Epidermal melanocyte (primary cell): Measurements from ENCODE around the gene MYT1.
"Not testable (repeated sequence)": the region's sequence is repeated elsewhere in the genome, so short reads cannot be mapped to it uniquely, and the experiment has no call there.

Source experiments
- DNase-seq: peaks from one replicate; pipeline ENCODE4 v3.0.0; 2011; ENCODE audit warnings: low spot score; ENCODE audit not compliant: insufficient read length

The MYT1 gene

DNA sequence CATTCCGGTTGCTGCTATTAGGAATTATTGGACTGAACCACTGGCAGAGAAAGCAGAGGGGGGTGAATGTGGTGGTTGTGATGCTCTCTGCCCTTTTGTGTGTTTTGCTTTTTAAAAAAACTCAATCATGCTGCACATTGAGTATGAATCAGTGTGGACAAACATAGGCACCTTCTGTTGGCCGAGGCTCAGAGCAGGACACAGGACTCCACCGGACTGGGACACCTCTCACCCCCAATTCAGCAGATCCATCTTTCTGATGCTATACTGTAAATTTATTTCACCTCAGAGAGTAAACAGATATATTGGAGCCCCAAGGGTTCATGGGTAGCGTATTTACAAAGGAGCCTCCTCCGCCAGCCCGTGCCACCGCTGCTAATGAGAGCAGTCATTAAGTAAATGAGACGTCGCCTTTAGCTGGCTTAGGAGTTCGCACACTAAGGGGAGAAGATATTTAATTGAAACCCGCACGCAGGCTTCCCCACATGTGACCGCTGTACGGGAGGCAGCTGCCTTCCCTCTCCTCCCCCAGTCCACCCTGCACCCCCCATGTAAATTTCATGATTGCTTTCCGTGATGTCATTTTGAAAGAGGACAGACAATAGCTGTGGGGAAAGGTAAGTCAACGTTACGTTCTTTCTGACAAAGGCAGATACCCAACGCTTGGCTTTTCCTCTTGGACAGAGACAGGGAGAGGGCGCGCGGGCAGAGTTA lies at the start of gene MYT1:
MYT1 (plus strand) TSS at position 330 of the 714 bp plus-strand sequence. CDS start 34,410 bp downstream, outside the sequence.
- no peak for DNase-seq

GRCh38 chr20:64115171-64115911 lies 48.9 kb upstream of the MYT1 start:
- DNase-seq: no peak

DNA sequence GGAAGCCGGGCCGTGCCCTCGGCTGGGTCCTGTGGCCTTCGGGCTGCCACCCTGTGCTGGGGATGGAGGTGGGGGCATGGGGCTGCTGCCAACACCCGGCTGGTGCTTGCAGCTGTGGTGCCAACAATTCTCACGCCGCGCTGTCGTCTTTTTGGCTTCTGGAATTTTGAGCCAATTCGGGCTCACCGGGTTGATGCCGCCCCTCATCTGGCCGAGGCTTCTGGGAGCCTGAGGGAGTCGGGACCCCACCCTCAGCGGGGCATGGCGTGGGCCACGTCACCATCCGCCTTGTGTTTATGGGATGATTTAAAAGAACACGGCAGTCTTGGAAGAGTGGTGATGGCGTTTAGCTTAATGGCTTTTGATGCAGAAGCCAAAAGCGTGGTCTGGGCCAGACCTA lies 48.2 kb upstream of the MYT1 start:
- no peak for DNase-seq

- DNase-seq: no peak
These were observed 47.5 kb upstream of the MYT1 start for GRCh38 chr20:64116541-64117431.

DNA sequence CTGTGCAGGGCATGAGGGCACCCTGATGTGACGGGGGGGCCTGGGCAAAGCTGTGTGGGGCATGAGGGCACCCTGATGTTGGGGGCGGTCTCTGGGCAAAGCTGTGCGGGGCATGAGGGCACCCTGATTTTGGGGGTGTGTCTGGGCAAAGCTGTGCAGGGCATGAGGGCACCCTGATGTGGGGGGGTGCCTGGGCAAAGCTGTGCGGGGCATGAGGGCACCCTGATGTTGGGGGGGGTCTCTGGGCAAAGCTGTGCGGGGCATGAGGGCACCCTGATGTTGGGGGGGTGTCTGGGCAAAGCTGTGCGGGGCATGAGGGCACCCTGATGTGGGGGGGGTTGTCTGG lies 46.8 kb upstream of the MYT1 start:
- DNase-seq: not testable (repeated sequence)

GRCh38 chr20:64119301-64119680 lies 45.0 kb upstream of the MYT1 start:
- no peak for DNase-seq

- no peak for DNase-seq
These were observed 44.4 kb upstream of the MYT1 start for GRCh38 chr20:64119681-64120341.

DNA sequence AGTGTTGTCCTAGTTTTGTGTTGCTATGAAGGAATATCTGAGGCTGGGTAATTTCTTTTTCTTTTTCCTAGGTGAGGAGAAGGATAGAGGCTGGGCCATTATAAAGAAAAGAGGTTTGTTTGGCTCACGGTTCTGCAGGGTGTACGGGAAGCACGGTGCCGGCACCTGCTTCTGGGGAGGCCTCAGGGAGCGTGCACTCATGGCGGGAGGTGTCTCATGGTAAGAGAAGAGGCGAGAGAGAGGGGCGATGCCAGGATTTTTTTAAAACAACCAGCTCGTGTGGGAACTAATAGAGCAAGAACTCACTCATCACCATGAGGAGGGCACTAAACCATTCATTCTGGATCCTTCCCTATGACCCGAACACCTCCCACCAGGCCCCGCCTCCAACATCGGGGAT lies 42.7 kb upstream of the MYT1 start:
- no peak for DNase-seq

DNA sequence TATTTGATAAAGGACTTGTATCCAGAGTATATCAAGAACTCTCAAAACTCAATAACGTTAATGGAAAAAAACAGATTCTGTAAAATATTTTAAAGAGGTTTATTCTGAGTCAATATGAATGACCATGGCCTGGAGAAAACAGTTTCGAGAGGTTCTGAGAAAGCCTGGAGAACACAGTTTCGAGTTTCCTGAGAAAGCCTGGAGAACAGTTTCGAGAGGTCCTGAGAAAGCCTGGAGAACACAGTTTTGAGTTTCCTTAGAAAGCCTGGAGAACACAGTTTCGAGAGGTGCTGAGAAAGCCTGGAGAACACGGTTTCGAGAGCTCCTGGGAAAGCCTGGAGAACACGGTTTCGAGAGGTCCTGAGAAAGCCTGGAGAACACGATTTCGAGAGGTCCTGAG lies 41.3 kb upstream of the MYT1 start:
- not testable (repeated sequence) for DNase-seq

DNA sequence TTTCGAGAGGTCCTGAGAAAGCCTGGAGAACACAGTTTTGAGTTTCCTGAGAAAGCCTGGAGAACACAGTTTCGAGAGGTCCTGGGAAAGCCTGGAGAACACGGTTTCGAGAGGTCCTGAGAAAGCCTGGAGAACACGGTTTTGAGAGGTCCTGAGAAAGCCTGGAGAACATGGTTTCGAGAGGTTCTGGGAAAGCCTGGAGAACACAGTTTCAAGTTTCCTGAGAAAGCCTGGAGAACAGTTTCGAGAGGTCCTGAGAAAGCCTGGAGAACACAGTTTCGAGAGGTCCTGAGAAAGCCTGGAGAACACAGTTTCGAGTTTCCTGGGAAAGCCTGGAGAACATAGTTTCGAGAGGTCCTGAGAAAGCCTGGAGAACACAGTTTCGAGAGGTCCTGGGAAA lies 40.7 kb upstream of the MYT1 start:
- DNase-seq: not testable (repeated sequence)

GRCh38 chr20:64129146-64129782 lies 35.0 kb upstream of the MYT1 start:
- no peak for DNase-seq

- no peak for DNase-seq
These were observed 34.0 kb upstream of the MYT1 start for GRCh38 chr20:64130271-64130670.

DNA sequence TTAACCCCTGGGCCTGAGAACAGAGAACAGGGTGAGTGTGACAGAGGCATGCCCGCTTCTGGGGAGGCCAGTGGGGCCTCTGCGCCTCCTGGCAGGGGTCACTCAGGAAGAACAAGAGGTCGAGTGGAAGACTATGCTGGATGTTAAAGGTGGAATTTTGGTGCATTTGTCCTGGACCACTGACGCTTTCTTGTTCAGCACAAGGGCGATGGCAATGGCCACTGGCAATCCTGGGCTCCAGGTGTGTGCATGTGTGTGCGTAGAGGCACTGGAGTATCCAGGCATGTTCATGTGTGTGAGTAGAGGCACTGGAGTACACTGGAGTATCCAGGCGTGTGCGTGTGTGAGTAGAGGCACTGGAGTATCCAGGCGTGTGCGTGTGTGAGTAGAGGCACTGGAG lies 33.4 kb upstream of the MYT1 start:
- no peak for DNase-seq

- DNase-seq: no peak
These were observed 32.8 kb upstream of the MYT1 start for GRCh38 chr20:64131406-64131805.

- DNase-seq: no peak
These were observed 30.3 kb upstream of the MYT1 start for GRCh38 chr20:64133951-64134407.

GRCh38 chr20:64134744-64135143 lies 29.5 kb upstream of the MYT1 start:
- not testable (repeated sequence) for DNase-seq

DNA sequence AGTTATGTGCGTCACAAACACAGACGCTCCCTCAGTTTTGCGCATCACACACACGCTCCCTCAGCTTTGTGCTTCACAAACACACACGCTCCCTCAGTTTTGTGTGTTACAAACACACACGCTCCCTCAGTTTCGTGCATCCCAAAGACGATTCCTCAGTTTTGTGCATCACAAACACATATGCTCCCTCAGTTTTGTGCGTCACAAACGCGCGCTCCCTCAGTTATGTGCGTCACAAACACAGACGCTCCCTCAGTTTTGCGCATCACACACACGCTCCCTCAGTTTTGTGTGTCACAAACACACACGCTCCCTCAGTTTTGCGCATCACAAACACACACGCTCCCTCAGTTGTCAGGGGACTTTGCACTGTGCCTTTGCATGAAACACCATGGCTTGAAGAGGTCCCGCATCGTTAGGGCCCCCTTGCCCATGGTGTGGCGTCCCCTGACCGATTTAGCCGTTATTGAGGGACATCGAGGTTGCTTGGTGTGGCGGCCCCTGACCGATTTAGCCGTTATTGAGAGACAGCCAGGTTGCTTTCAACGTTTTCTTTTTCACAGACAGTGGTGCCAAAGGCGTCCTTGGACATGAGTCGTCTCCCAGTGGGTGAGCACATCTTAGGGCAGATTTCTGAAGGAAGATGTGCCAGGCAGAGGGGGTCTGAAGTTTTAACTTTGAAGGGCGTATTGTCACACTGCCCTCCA lies 28.1 kb upstream of the MYT1 start:
- DNase-seq: no peak

DNA sequence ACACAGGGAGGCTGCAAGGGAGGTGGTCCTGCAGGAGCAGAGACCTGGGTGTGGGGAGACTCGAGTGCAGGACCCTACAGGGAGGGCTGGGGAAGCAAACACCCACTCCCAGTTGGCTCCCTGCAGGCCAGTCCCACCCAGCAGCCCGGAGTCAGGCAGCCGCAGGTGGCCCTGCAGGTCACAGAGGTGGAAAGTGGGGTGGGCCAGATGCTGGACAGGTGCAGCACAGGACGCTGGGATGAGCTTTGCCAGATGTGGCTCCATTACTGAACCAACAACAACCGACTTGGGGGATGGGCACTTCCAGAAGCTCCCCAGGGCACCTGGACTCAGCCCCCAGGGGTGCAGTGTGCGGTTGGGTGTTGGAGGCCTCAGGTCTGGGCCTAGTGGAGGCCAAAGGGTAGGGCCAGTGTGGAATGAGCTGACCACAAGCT lies 26.6 kb upstream of the MYT1 start:
- DNase-seq: no peak

GRCh38 chr20:64138276-64138815 lies 25.9 kb upstream of the MYT1 start:
- no peak for DNase-seq
